Measurements from ENCODE around the gene EDEM3. TPM values are rescaled to one million over a fixed set of nuclear protein-coding genes. Genes with fewer than 3 reads are reported as not detected.

EDEM3 gene
- total and polyA plus RNA-seq, 9 of the 15 experiments (the other 6 are each of a cell fraction or from before 2014, with no cell fraction given) = 15.8 to 46.6 (median 28.0) TPM

DNA sequence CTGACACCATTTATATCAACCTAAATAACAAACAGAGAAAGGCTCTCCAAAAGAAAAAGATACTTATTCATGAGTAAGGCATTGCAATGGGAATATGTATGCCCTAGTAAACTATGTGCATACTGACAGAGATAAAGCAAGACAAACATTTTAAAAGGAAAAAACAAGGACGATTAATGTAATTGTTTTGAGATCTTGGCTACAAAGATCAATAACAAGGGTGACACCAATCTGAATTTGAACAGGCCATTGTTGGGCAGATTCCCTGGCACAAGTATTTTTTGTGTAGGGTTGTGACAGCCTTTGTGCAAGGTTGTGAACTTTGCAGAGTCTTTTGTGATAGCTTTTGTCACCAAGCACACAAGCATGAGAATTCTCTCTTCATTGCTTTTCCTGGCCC, 85.3 kb downstream of the EDEM3 start (continued):
- no peak for TF ChIP-seq ZNF3 (CRISPR knock-in tag; IDR thresholded peaks at IDR 0.05)

DNA sequence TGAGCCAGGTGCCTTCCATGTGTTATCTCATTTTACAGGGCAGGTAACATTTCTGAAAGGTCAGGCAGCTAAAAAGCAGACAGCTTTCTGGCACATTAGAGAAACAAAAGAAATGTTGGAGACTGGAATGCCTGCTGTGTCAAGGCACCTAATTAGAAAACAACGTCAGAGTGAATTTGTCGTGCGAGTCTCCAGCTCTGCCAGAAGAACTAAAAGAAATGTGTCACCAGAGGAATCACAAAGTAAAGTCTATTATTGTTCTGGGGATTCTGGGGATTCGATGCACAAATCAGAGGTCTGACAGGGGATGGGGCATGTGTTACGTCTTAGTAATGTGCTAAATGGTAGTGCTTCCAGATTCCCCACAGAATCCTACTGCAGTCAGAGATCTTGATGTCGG, 89.3 kb downstream of the EDEM3 start:
- Histone ChIP-seq H3K4me1 (replicated peaks in 1 of 2; ENCODE audit: control insufficient read depth in 2 of 2, insufficient read depth in 2 of 2, low read length in 2 of 2) (peaks cover 0 to 10% of the 10 kb centered on the region in 2 experiments; a peak in 2 of 5 replicates), H3K4me3 (no peak overlapping the region), H3K9ac (ENCODE audit: insufficient read depth in 1 of 2, low read depth in 2 of 2, low read length in 2 of 2) (no peak overlapping the region), H3K36me3 (ENCODE audit: control insufficient read depth, insufficient read depth, low read length) (no peaks in the 10 kb centered on the region), H3K27me3 (ENCODE audit: control insufficient read depth in 2 of 2, insufficient read depth in 2 of 2, low read length in 2 of 2) (peaks cover 8 to 12% of the 10 kb centered on the region in 2 experiments; a peak in 4 of 5 replicates), H3K4me2 (ENCODE audit: insufficient read depth, low read length) (no peak overlapping the region), H4K20me1 (replicated peaks; ENCODE audit: control insufficient read depth, insufficient read depth, low read length) (0 out of 2 replicates have a peak, but pooled peaks cover 4% of the 10 kb centered on the region), H3K9me3 (replicated peaks; ENCODE audit: control insufficient read depth, insufficient read depth, low read depth, low read length) (no peaks in the 10 kb centered on the region), H3K79me2 (ENCODE audit: control insufficient read depth, insufficient read depth, low read length) (no peaks in the 10 kb centered on the region), H3K9me1 (ENCODE audit: control insufficient read depth, insufficient read depth, low read length) (no peaks in the 10 kb centered on the region), H3K27ac (ENCODE audit: extremely low read depth, low read depth, low read length) (no peak overlapping the region), H2AFZ (ENCODE audit: low read depth, low read length) (no peak overlapping the region)
- BruUV-seq (replicated peaks) = no TSS peak
- POLR2A ChIA-PET = interaction anchor here (0.9 kb wide), 1 partner anchor 123 kb away, joined by 3 read pairs; no protein-coding TSS in a partner anchor
- in situ Hi-C loops (cut with MboI) = loop anchor here (25.0 kb wide), 1 partner anchor 578 kb away; no protein-coding TSS in a partner anchor
- no peak for DNase-seq (ENCODE audit: extremely low read depth in 1 of 4, low spot score in 3 of 4)
- no peak for FAIRE-seq
- ATAC-seq = no peak
- intact Hi-C loops (cut with micrococcal nuclease) = loop anchor here (5.0 to 10.0 kb wide), 5 partner anchors 98 to 751 kb away; no protein-coding TSS in a partner anchor
- WGBS (ENCODE audit: insufficient coverage, low coverage, missing lambda C conversion rate) = 2% methylated on average over 6 of the region's 6 CpGs
- CTCF ChIA-PET (ENCODE audit: low intra/inter-chr PET ratio) = no interaction called here
- no peak for TF ChIP-seq ZNF384 (IDR thresholded peaks at IDR 0.05; ENCODE audit: low read depth, low read length)
- TF ChIP-seq MTA3 (IDR thresholded peaks at IDR 0.05; ENCODE audit: borderline replicate concordance) = no peak
- no peak for TF ChIP-seq SUPT5H (IDR thresholded peaks at IDR 0.05)
- no peak for TF ChIP-seq GATAD2B (IDR thresholded peaks at IDR 0.05; ENCODE audit: borderline replicate concordance)
- TF ChIP-seq, protein P1, sequence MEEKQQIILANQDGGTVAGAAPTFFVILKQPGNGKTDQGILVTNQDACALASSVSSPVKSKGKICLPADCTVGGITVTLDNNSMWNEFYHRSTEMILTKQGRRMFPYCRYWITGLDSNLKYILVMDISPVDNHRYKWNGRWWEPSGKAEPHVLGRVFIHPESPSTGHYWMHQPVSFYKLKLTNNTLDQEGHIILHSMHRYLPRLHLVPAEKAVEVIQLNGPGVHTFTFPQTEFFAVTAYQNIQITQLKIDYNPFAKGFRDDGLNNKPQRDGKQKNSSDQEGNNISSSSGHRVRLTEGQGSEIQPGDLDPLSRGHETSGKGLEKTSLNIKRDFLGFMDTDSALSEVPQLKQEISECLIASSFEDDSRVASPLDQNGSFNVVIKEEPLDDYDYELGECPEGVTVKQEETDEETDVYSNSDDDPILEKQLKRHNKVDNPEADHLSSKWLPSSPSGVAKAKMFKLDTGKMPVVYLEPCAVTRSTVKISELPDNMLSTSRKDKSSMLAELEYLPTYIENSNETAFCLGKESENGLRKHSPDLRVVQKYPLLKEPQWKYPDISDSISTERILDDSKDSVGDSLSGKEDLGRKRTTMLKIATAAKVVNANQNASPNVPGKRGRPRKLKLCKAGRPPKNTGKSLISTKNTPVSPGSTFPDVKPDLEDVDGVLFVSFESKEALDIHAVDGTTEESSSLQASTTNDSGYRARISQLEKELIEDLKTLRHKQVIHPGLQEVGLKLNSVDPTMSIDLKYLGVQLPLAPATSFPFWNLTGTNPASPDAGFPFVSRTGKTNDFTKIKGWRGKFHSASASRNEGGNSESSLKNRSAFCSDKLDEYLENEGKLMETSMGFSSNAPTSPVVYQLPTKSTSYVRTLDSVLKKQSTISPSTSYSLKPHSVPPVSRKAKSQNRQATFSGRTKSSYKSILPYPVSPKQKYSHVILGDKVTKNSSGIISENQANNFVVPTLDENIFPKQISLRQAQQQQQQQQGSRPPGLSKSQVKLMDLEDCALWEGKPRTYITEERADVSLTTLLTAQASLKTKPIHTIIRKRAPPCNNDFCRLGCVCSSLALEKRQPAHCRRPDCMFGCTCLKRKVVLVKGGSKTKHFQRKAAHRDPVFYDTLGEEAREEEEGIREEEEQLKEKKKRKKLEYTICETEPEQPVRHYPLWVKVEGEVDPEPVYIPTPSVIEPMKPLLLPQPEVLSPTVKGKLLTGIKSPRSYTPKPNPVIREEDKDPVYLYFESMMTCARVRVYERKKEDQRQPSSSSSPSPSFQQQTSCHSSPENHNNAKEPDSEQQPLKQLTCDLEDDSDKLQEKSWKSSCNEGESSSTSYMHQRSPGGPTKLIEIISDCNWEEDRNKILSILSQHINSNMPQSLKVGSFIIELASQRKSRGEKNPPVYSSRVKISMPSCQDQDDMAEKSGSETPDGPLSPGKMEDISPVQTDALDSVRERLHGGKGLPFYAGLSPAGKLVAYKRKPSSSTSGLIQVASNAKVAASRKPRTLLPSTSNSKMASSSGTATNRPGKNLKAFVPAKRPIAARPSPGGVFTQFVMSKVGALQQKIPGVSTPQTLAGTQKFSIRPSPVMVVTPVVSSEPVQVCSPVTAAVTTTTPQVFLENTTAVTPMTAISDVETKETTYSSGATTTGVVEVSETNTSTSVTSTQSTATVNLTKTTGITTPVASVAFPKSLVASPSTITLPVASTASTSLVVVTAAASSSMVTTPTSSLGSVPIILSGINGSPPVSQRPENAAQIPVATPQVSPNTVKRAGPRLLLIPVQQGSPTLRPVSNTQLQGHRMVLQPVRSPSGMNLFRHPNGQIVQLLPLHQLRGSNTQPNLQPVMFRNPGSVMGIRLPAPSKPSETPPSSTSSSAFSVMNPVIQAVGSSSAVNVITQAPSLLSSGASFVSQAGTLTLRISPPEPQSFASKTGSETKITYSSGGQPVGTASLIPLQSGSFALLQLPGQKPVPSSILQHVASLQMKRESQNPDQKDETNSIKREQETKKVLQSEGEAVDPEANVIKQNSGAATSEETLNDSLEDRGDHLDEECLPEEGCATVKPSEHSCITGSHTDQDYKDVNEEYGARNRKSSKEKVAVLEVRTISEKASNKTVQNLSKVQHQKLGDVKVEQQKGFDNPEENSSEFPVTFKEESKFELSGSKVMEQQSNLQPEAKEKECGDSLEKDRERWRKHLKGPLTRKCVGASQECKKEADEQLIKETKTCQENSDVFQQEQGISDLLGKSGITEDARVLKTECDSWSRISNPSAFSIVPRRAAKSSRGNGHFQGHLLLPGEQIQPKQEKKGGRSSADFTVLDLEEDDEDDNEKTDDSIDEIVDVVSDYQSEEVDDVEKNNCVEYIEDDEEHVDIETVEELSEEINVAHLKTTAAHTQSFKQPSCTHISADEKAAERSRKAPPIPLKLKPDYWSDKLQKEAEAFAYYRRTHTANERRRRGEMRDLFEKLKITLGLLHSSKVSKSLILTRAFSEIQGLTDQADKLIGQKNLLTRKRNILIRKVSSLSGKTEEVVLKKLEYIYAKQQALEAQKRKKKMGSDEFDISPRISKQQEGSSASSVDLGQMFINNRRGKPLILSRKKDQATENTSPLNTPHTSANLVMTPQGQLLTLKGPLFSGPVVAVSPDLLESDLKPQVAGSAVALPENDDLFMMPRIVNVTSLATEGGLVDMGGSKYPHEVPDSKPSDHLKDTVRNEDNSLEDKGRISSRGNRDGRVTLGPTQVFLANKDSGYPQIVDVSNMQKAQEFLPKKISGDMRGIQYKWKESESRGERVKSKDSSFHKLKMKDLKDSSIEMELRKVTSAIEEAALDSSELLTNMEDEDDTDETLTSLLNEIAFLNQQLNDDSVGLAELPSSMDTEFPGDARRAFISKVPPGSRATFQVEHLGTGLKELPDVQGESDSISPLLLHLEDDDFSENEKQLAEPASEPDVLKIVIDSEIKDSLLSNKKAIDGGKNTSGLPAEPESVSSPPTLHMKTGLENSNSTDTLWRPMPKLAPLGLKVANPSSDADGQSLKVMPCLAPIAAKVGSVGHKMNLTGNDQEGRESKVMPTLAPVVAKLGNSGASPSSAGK (IDR thresholded peaks at IDR 0.05) = no peak
- no peak for TF ChIP-seq PHF21A (IDR thresholded peaks at IDR 0.05; ENCODE audit: borderline replicate concordance, low read depth)
- TF ChIP-seq, protein P2, sequence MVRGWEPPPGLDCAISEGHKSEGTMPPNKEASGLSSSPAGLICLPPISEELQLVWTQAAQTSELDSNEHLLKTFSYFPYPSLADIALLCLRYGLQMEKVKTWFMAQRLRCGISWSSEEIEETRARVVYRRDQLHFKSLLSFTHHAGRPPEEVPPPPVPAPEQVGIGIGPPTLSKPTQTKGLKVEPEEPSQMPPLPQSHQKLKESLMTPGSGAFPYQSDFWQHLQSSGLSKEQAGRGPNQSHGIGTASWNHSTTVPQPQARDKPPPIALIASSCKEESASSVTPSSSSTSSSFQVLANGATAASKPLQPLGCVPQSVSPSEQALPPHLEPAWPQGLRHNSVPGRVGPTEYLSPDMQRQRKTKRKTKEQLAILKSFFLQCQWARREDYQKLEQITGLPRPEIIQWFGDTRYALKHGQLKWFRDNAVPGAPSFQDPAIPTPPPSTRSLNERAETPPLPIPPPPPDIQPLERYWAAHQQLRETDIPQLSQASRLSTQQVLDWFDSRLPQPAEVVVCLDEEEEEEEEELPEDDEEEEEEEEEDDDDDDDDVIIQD (CRISPR knock-in tag; IDR thresholded peaks at IDR 0.05) = no peak
- no peak for TF ChIP-seq NFIX (CRISPR knock-in tag; IDR thresholded peaks at IDR 0.05; ENCODE audit: low read depth)

Measured in K562 (cell line).